Inflammatory macrophage treated with lipopolysaccharide for 1 hour (primary cell): ENCODE measurements around the gene ARHGAP10.

Experiments
- DNase-seq, 2 donors: peaks; one replicate each; pipeline ENCODE4 v3.0.0-alpha.2; 2020 to 2022

Gene ARHGAP10

GRCh38 chr4:148053298-148054003, 321.6 kb downstream of the ARHGAP10 start:
- no peak for DNase-seq

- peak; percentile 19 to 21 for DNase-seq
Observed at GRCh38 chr4:148054275-148054674, 322.4 kb downstream of the ARHGAP10 start.

- DNase-seq = no peak
Observed at GRCh38 chr4:148055844-148056243, 324.0 kb downstream of the ARHGAP10 start.

- DNase-seq = peak; percentile 92 to 94
Observed at GRCh38 chr4:148056879-148057278, 325.0 kb downstream of the ARHGAP10 start.

GRCh38 chr4:148057516-148057915, 325.6 kb downstream of the ARHGAP10 start:
- DNase-seq = no peak

- no peak for DNase-seq
Observed at GRCh38 chr4:148057984-148058859, 326.3 kb downstream of the ARHGAP10 start.

GRCh38 chr4:148059617-148060180, 327.8 kb downstream of the ARHGAP10 start:
- peak in 1 of 2 donors; percentile 8 for DNase-seq

- peak in 1 of 2 donors; percentile 30 for DNase-seq
Observed at GRCh38 chr4:148060264-148061140, 328.6 kb downstream of the ARHGAP10 start.

- no peak for DNase-seq
Observed at GRCh38 chr4:148061141-148061481, 329.2 kb downstream of the ARHGAP10 start.

GRCh38 chr4:148061795-148062194, 329.9 kb downstream of the ARHGAP10 start:
- DNase-seq = no peak

- no peak for DNase-seq
Observed at GRCh38 chr4:148062301-148062950, 330.5 kb downstream of the ARHGAP10 start.

GRCh38 chr4:148064451-148064850, 332.6 kb downstream of the ARHGAP10 start:
- no peak for DNase-seq

GRCh38 chr4:148065075-148065474, 333.2 kb downstream of the ARHGAP10 start:
- DNase-seq = peak; percentile 13 to 32

GRCh38 chr4:148067301-148067916, 335.5 kb downstream of the ARHGAP10 start:
- no peak for DNase-seq

GRCh38 chr4:148068065-148068911, 336.4 kb downstream of the ARHGAP10 start:
- no peak for DNase-seq

- no peak for DNase-seq
Observed at GRCh38 chr4:148069086-148069894, 337.4 kb downstream of the ARHGAP10 start.

GRCh38 chr4:148069895-148070178, 337.9 kb downstream of the ARHGAP10 start:
- no peak for DNase-seq

- no peak for DNase-seq
Observed at GRCh38 chr4:148071009-148071408, 339.1 kb downstream of the ARHGAP10 start.

- no peak for DNase-seq
Observed at GRCh38 chr4:148072789-148073188, 340.9 kb downstream of the ARHGAP10 start.

GRCh38 chr4:148073349-148073748, 341.5 kb downstream of the ARHGAP10 start:
- no peak for DNase-seq
